ENCODE data around the gene NID2. TPM values are rescaled to one million over a fixed set of nuclear protein-coding genes. Genes with fewer than 3 reads are reported as not detected.

The NID2 gene
- total RNA-seq, 1 donor from 2014 or later: 37.3 TPM

GRCh38 chr14:52039124-52039815, 29.6 kb downstream of the NID2 start:
- intact Hi-C loops (cut with DNase I): no loop called here

GRCh38 chr14:52033101-52033642, 35.7 kb downstream of the NID2 start:
- intact Hi-C loops (cut with DNase I): loop anchor here (5.0 kb wide), 1 partner anchor 34 kb away; the partner anchor contains the start of gene NID2
- DNase-seq (ENCODE audit: low spot score): no peak

More at GRCh38 chr14:52039124-52039815, 29.6 kb downstream of the NID2 start:
- no peak for DNase-seq (ENCODE audit: low spot score)

DNA sequence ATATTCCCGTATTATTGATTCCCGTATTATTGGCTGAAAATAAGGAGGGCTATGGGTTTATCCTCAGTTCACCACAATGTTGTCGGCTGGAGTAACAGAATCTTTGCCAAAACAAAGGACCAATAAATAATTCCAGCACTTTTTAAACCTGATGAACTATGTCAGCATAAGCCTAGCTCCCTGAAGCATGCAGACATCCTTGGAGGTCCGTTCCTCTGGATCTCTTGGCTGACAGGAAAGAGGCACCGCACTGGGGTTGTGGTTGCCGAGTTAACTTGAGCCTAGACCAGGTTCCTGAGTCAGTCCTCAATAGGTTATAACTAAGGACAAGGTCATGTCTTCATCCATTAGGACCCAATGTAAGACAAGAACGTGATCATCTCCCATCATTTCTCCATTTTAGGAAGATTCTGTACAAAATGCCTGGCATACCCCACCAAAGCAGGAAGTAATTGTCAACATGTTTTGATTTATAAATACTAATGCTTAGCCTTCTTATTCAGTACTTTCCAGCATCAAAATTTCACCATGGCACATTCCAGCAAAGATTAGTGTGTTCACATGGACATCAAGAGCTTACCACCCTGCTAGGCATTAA, 36.6 kb downstream of the NID2 start:
- DNase-seq (ENCODE audit: low spot score): no peak
- intact Hi-C loops (cut with DNase I): loop anchor here (5.0 kb wide), 1 partner anchor 35 kb away; the partner anchor contains the start of gene NID2

DNA sequence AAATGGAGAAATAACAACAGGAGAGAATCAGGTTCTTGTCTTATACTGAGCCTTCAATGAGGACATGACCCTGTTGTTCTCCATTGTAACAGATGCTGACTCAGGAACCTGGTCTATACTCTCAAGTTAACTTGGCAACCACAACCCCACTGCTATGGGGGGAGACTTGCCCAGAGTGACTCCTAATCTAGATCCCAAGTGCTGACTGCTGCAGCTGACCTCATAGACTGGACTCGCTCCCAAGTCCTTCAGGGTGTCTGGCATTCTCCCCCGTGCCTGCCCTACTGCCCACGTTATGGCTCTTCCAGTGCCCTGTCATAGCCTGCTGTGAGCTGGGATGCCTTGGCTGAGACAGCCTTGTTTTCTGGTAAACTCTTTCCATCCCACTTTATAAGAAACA, 37.1 kb downstream of the NID2 start:
- intact Hi-C loops (cut with DNase I): loop anchor here (2.0 to 5.0 kb wide), 2 partner anchors 17 to 36 kb away; partner anchors contain the start of gene NID2
- DNase-seq (ENCODE audit: low spot score): no peak

GRCh38 chr14:52029881-52030280, 39.0 kb downstream of the NID2 start:
- intact Hi-C loops (cut with DNase I): loop anchor here (2.0 to 10.0 kb wide), 3 partner anchors 15 to 235 kb away; partner anchors contain the start of genes NID2 and PTGDR
- DNase-seq (ENCODE audit: low spot score): no peak

GRCh38 chr14:52026901-52027300, 42.0 kb downstream of the NID2 start:
- intact Hi-C loops (cut with DNase I): loop anchor here (10.0 kb wide), 1 partner anchor 238 kb away; the partner anchor contains the start of gene PTGDR
- no peak for DNase-seq (ENCODE audit: low spot score)

- intact Hi-C loops (cut with DNase I): loop anchor here (10.0 kb wide), 1 partner anchor 239 kb away; the partner anchor contains the start of gene PTGDR
- no peak for DNase-seq (ENCODE audit: low spot score)
Measured at GRCh38 chr14:52026017-52026660, 42.7 kb downstream of the NID2 start.

DNA sequence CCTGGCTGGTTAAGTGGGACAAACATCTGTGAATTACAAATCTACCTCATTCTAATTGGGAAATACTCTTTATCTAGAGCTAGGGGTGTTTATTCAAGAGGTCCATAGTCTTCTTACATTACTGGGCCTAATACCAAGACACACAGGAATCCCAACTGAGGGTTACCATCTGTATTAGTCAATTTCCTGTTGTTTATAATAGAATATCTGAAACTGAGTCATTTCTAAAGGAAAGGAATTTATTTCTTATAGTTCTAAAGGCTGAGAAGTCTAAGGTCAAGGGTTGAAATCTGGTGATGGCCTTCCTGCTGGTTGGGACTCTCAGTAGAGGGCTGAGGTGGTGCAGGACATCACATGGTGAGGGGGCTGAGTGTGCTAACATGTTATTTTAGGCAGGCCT, 43.5 kb downstream of the NID2 start:
- intact Hi-C loops (cut with DNase I): loop anchor here (10.0 kb wide), 1 partner anchor 239 kb away; the partner anchor contains the start of gene PTGDR
- DNase-seq (ENCODE audit: low spot score): no peak

- intact Hi-C loops (cut with DNase I): loop anchor here (10.0 kb wide), 1 partner anchor 241 kb away; the partner anchor contains the start of gene PTGDR
- no peak for DNase-seq (ENCODE audit: low spot score)
Measured at GRCh38 chr14:52023518-52023917, 45.3 kb downstream of the NID2 start.

DNA sequence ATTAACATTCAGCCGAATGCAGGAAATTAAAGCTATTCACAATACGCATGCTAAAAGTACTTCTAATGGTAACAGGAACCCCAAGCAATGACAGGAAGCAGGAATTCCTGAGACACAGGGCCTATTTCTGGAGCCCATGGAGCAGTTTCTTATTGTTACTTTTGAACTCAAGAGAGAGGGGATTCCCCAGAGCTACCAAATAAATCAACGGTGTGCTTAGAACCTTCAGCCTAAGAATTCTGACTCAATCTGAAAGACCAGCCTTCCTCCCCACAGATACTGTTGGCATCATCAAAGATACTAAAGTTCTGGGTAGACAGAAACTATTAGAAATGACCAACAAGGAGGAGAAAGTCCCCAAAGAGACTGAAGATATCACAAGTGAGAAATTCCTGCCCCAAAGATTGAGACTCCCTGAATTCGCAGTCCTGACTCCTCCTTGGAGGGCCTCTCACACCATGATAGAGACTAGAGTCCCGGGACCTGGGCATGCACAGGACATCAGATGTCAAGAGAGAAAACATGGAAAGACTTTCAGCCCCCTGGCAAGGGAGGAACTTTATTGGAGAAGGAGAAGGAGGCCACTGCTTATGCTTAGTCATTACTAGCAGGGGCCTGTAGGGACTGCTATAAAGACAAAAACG, 46.8 kb downstream of the NID2 start:
- DNase-seq (ENCODE audit: low spot score): no peak
- intact Hi-C loops (cut with DNase I): loop anchor here (10.0 kb wide), 1 partner anchor 243 kb away; the partner anchor contains the start of gene PTGDR

DNA sequence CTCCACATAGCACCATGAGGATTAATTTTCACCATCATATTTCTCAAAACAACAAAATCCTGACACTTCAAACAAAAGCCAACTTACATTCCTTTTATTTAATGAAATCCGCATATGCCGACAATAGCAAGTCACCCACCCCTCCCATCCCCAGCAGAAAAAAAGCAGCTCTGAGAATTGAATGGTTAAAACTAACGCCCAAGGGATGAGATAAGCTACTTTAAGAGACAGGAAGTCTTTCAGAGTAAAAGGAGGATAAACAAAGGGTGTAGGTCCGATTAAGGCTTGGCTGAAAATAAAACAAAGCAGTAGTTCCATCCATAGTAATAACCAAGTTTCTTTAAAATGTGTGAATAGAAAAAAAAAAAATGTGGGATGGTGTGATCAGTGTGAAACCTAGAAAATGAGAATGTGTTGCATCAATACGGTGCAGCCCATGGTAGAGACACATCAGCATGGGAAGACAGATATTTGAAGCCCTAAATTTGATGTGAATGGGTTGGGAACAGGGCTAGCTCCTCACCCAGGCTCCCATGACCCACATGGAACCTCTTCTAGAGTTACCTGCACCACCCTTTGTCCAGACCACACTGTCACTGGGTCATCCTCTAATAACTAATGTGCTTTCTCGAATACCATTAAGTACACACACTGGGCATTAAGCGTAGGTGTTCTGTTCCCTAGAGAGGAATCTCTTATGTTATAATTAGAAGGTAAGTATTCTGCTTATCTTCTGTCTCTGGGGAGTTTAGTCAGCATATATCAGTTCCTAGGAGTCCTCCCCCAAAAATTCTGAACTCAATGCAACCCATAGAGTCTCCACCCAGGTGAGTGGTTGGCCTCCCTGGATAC, 47.8 kb downstream of the NID2 start:
- no peak for DNase-seq (ENCODE audit: low spot score)
- intact Hi-C loops (cut with DNase I): loop anchor here (10.0 kb wide), 1 partner anchor 244 kb away; the partner anchor contains the start of gene PTGDR

- intact Hi-C loops (cut with DNase I): loop anchor here (10.0 kb wide), 1 partner anchor 245 kb away; the partner anchor contains the start of gene PTGDR
- DNase-seq (ENCODE audit: low spot score): no peak
Measured at GRCh38 chr14:52020161-52020714, 48.6 kb downstream of the NID2 start.

GRCh38 chr14:52018970-52019369, 49.9 kb downstream of the NID2 start:
- intact Hi-C loops (cut with DNase I): no loop called here
- no peak for DNase-seq (ENCODE audit: low spot score)

- intact Hi-C loops (cut with DNase I): no loop called here
- DNase-seq (ENCODE audit: low spot score): no peak
Measured at GRCh38 chr14:52018252-52018651, 50.6 kb downstream of the NID2 start.

- intact Hi-C loops (cut with DNase I): loop anchor here (2.0 kb wide), 2 partner anchors 15 to 47 kb away; no protein-coding TSS in a partner anchor
- no peak for DNase-seq (ENCODE audit: low spot score)
Measured at GRCh38 chr14:52015411-52016030, 53.3 kb downstream of the NID2 start.

GRCh38 chr14:52014601-52015267, 54.1 kb downstream of the NID2 start:
- intact Hi-C loops (cut with DNase I): loop anchor here (2.0 to 5.0 kb wide), 3 partner anchors 16 to 118 kb away; no protein-coding TSS in a partner anchor
- no peak for DNase-seq (ENCODE audit: low spot score)
